Fibroblast of skin of left biceps (primary cell): ENCODE measurements around the gene CFAP54.

Experiments used
- DNase-seq, 2 experiments: peaks; one replicate each; pipeline ENCODE4 v3.0.0-alpha.2; 2013; ENCODE audit warnings: low read depth in 2 of 2

Gene CFAP54

GRCh38 chr12:96886998-96887677 lies 397.8 kb downstream of the CFAP54 start:
- DNase-seq, result peak; percentile 43

GRCh38 chr12:96889273-96889933 lies 400.0 kb downstream of the CFAP54 start:
- DNase-seq, result peak; percentile 54 to 57

DNA sequence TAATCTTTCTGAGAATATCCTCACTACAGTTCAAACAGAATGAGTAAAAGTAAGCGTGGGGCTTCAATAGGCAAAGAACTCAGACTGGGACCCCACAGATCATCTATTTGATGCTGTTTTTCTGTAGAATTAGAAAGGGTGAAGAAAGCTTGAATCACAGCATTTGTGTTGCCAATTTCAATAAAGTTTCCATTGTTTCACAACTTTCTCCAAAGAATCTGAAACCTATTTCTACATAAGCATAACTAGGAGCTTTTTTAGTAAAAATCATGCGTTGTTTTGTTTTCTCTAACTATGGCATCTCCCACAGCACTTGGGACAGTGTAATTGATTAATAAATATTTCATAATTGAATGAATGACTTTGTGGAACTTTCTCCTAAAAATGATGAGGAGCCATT lies 401.0 kb downstream of the CFAP54 start:
- DNase-seq, result no peak

GRCh38 chr12:96892104-96892503 lies 402.7 kb downstream of the CFAP54 start:
- no peak for DNase-seq

GRCh38 chr12:96897421-96897820 lies 408.0 kb downstream of the CFAP54 start:
- no peak for DNase-seq

DNA sequence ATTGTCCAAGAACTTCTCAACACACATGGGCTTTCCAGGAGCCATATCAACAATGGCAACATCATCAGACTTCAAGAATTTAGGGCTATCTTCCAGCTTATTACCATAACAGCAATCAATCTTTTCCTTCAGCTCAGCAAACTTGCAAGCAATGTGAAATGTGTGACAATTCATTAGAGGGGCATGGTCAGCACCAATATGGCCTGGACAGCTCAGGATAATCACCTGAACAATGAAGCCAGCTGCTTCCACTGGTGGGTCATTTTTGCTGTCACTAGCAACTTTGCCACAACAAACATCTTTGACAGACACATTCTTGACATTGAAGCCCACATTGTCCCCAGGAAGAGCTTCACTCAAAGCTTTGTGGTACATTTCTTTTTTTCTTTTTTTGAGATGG lies 411.8 kb downstream of the CFAP54 start:
- no peak for DNase-seq

- DNase-seq, result no peak
Observed at GRCh38 chr12:96902076-96902475, 412.7 kb downstream of the CFAP54 start.

- DNase-seq, result no peak
Observed at GRCh38 chr12:96906498-96906848, 417.1 kb downstream of the CFAP54 start.

DNA sequence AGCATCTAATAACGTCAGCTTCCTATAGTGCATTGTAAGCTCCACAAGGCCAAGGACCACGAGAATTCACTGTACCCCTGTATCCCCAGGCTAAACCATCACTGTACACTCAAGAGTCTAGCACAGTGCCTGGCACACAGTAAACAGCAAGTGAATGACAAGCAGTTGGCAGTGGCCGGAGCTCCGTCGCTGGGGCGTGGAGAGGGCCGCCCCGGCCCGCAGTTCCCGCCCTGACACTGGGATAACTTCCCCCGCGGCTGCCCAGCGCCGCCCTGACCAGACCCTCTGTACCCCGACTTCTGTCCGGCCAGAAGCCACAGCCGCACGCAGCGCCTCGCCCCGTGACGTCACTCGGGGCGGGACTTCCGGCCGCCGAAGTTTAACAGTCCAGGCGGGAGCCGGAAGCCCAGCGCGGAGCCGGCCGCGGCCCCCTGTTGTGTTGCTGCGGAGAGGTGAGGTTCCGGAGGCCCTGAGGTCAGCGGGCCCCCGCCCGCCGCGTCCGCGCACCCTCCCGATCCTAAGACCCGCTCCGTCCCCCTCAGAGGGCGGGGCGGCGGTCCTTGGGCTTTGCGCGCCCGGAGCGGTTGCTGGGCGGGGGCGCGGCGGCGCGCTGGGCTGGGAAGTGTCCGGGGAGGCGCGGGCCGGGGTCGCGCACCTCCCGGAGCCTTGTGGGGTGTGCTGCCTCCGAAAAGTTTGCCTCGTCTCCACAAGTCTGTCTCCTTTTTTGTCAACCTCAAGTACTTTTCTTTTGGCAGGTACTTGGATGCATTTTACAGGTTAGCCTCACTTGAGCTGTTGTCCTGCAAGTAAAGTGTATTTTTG lies 417.7 kb downstream of the CFAP54 start, which contains the start of gene NEDD1:
Gene NEDD1 (plus strand): TSS at position 409 of the 822 bp plus-strand sequence. CDS start 2,503 bp downstream, outside the sequence.
- peak in 1 of 2 experiments; percentile 40 for DNase-seq

GRCh38 chr12:96907671-96908422 lies 418.5 kb downstream of the CFAP54 start:
- DNase-seq, result no peak

DNA sequence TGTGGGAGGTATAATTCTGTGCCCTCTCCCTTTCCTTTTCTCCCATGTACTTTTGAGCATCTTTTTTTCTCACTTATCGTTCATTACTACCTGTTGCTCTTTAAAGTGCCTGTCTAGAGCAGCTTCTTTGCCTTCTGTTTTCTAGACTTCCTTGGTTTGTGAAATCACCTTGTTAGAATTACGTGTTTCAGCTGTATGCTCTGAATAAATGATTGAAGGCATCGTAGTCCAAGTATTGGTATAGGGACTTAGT lies 419.0 kb downstream of the CFAP54 start:
- DNase-seq, result no peak

DNA sequence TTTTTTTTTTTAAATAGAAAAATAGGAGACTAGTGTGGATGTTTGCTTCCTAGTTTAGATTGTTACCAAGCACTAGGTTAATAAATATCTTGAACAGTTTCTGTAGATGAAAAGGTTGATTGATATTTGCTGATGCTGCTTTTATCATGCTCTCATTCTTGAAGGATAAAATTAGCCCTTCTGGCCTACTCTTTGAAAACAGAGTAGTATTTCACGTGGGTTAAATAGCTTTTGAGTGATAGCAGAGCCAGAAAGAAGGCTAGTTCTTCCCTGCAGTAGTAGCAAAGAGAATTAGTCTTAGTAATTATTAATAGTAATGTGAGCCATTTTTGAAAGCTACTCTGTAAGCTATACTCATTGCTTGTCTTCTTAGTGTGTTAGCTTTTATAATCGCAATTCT lies 422.9 kb downstream of the CFAP54 start:
- no peak for DNase-seq

- no peak for DNase-seq
Observed at GRCh38 chr12:96912943-96913342, 423.6 kb downstream of the CFAP54 start.

DNA sequence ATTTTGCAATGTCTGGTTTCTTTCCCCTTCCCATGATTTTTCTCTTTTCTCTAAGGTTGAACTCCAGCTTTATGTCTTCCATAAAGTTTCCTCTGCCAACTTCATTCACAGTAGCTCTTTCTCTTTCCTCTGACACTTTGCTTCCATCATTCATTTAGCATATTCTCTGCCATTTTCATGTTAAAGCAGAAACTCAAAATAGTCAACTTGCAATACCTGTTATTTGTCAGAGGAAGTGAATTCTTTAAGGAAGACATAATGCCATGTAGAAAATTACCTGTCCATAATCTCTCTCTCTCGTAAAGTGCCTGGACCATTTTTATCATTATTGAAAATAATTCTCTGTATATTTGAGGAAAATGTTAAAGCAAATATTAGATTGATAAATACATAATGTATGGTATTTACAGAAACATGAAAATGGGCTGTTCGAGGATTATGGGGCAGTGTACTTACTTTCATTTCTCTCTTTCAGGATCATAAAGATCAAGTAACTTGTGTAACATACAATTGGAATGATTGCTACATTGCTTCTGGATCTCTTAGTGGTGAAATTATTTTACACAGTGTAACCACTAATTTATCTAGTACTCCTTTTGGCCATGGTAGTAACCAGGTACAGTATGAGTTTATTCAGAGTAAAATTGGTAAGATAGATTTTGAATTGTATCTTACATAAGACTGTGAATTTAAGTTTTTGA lies 430.3 kb downstream of the CFAP54 start:
- DNase-seq, result no peak
